ENCODE results near the gene MBNL2.

DNA sequence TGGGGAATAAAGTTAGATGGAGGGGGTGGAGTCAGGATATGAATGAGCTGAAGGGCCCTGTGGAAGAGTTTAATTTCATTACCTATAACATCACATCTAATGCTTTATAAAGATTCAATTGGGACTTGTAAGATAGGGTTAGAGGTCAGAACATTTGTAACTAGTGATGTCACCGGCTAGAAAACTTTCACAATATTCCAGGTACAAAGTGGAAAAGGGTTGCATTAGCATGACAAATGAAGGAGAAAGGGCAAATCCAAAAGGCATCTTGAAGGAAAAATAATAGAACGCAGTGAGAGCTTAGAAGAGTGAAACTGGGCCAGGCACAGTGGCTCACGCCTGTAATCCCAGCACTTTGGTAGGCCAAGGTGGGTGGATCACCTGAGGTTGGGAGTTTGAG, 7.6 kb downstream of the MBNL2 start:
- TF ChIP-seq NFYB (IDR thresholded peaks at IDR 0.05; ENCODE audit: insufficient read depth, low read depth, low read length) (no peak), TCF3 (IDR thresholded peaks at IDR 0.05; ENCODE audit: borderline replicate concordance, insufficient read depth, low read depth, low read length) (no peak), POLR2AphosphoS5 (IDR thresholded peaks at IDR 0.05; ENCODE audit: low read length) (no peak), POLR2A (IDR thresholded peaks at IDR 0.05; ENCODE audit: low read depth, low read length) (no peak), ATF2 (IDR thresholded peaks at IDR 0.05; ENCODE audit: low read length) (no peak), PRDM15 (CRISPR knock-in tag; IDR thresholded peaks at IDR 0.05) (no peak), JUND (IDR thresholded peaks at IDR 0.05; ENCODE audit: low read depth, low read length) (no peak)
- TF ChIP-seq, protein P1, sequence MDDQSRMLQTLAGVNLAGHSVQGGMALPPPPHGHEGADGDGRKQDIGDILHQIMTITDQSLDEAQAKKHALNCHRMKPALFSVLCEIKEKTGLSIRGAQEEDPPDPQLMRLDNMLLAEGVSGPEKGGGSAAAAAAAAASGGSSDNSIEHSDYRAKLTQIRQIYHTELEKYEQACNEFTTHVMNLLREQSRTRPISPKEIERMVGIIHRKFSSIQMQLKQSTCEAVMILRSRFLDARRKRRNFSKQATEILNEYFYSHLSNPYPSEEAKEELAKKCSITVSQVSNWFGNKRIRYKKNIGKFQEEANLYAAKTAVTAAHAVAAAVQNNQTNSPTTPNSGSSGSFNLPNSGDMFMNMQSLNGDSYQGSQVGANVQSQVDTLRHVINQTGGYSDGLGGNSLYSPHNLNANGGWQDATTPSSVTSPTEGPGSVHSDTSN (IDR thresholded peaks at IDR 0.05; ENCODE audit: insufficient replicate concordance, low read depth, low read length) = no peak

Data from GM12878 (cell line).